H9 (cell line): ENCODE data around the gene CCDC149. TPM values are rescaled to one million over a fixed set of nuclear protein-coding genes. Genes with fewer than 3 reads are reported as not detected.

Experiments
- DNase-seq: peaks from one replicate; pipeline ENCODE4 v3.0.0-alpha.2; 2017
- H2AFZ ChIP-seq: one replicate; pipeline ENCODE4 v1.6.1; 2013; ENCODE audit warnings: mild to moderate bottlenecking, low read length, control low read depth, moderate library complexity
- H2AK5ac ChIP-seq: 2 replicates; pipeline ENCODE4 v1.6.1; 2013; ENCODE audit warnings: low read length, control low read depth, mixed read lengths; ENCODE audit not compliant: insufficient read length
- H2BK120ac ChIP-seq: one replicate; pipeline ENCODE4 v1.6.1; 2013; ENCODE audit warnings: low read depth, mild to moderate bottlenecking, low read length, control low read depth, inconsistent platforms; ENCODE audit not compliant: poor library complexity, severe bottlenecking
- H2BK12ac ChIP-seq: 2 replicates; pipeline ENCODE4 v1.6.1; 2013; ENCODE audit warnings: low read length, control low read depth, mixed read lengths, low read depth; ENCODE audit not compliant: insufficient read length
- H2BK15ac ChIP-seq: 2 replicates; pipeline ENCODE4 v1.6.1; 2013; ENCODE audit warnings: low read depth, low read length, control low read depth
- H2BK20ac ChIP-seq: one replicate; pipeline ENCODE4 v1.6.1; 2013; ENCODE audit warnings: low read depth, mild to moderate bottlenecking, low read length, control low read depth, inconsistent platforms; ENCODE audit not compliant: poor library complexity, severe bottlenecking
- H2BK5ac ChIP-seq: 2 replicates; pipeline ENCODE4 v1.6.1; 2013; ENCODE audit warnings: low read length, control low read depth, mixed read lengths; ENCODE audit not compliant: insufficient read length
- H3K14ac ChIP-seq: 2 replicates; pipeline ENCODE4 v1.6.1; 2013; ENCODE audit warnings: low read length, control low read depth; ENCODE audit not compliant: insufficient read depth
- H3K18ac ChIP-seq: 2 replicates; pipeline ENCODE4 v1.6.1; 2013; ENCODE audit warnings: low read depth, mild to moderate bottlenecking, mixed read lengths, low read length, control low read depth; ENCODE audit not compliant: insufficient read length
- H3K23ac ChIP-seq: 2 replicates; pipeline ENCODE4 v1.6.1; 2013; ENCODE audit warnings: low read length, control low read depth, mixed read lengths, low read depth; ENCODE audit not compliant: insufficient read length
- H3K23me2 ChIP-seq: 2 replicates; pipeline ENCODE4 v1.6.1; 2013; ENCODE audit warnings: low read depth, mild to moderate bottlenecking, mixed read lengths, low read length, control low read depth; ENCODE audit not compliant: insufficient read length, poor library complexity, severe bottlenecking
- H3K27ac ChIP-seq: 2 replicates; pipeline ENCODE4 v1.5.1; 2013; ENCODE audit warnings: low read length, control low read depth, mixed read lengths, low read depth; ENCODE audit not compliant: insufficient read length
- H3K27me3 ChIP-seq: 2 replicates; pipeline ENCODE4 v1.6.1; 2013; ENCODE audit warnings: low read length, control low read depth, inconsistent platforms; ENCODE audit not compliant: insufficient read depth
- H3K4ac ChIP-seq: 2 replicates; pipeline ENCODE4 v1.6.1; 2013; ENCODE audit warnings: low read depth, mild to moderate bottlenecking, control low read depth, inconsistent platforms, low read length, moderate library complexity
- H3K4me1 ChIP-seq: 2 replicates; pipeline ENCODE4 v1.6.1; 2013; ENCODE audit warnings: low read length, control low read depth, inconsistent platforms; ENCODE audit not compliant: insufficient read depth
- H3K4me2 ChIP-seq: 2 replicates; pipeline ENCODE4 v1.6.1; 2013; ENCODE audit warnings: low read length, control low read depth, mixed read lengths; ENCODE audit not compliant: insufficient read length, insufficient read depth
- H3K56ac ChIP-seq: 2 replicates; pipeline ENCODE4 v1.6.1; 2013; ENCODE audit warnings: low read depth, mild to moderate bottlenecking, mixed read lengths, low read length, control low read depth; ENCODE audit not compliant: insufficient read length
- H3K79me1 ChIP-seq: 2 replicates; pipeline ENCODE4 v1.6.1; 2013; ENCODE audit warnings: low read depth, mild to moderate bottlenecking, moderate library complexity, low read length, control low read depth, inconsistent platforms; ENCODE audit not compliant: insufficient read depth, poor library complexity, severe bottlenecking
- H3K79me2 ChIP-seq: 2 replicates; pipeline ENCODE4 v1.6.1; 2013; ENCODE audit warnings: low read length, control low read depth, inconsistent platforms; ENCODE audit not compliant: insufficient read depth
- H3K9ac ChIP-seq: 2 replicates; pipeline ENCODE4 v1.6.1; 2013; ENCODE audit warnings: low read length, control low read depth, mixed read lengths; ENCODE audit not compliant: insufficient read length; ENCODE audit errors: extremely low read depth
- H3K9me3 ChIP-seq: one replicate; pipeline ENCODE4 v1.6.1; 2013; ENCODE audit warnings: low read depth, low read length, inconsistent platforms; ENCODE audit not compliant: control insufficient read depth
- H3T11ph ChIP-seq: one replicate; pipeline ENCODE4 v1.6.1; 2013; ENCODE audit warnings: mild to moderate bottlenecking, low read length, control low read depth, inconsistent platforms
- H4K20me1 ChIP-seq: one replicate; pipeline ENCODE4 v1.6.1; 2013; ENCODE audit not compliant: control insufficient read depth, insufficient read length, insufficient read depth
- H4K5ac ChIP-seq: 2 replicates; pipeline ENCODE4 v1.6.1; 2013; ENCODE audit warnings: low read depth, mild to moderate bottlenecking, mixed read lengths, low read length, control low read depth; ENCODE audit not compliant: insufficient read length
- H4K8ac ChIP-seq: replicated peaks from 2 replicates; pipeline ENCODE4 v1.6.1; 2013; ENCODE audit warnings: low read length, control low read depth, mixed read lengths, low read depth; ENCODE audit not compliant: insufficient read length
- H4K91ac ChIP-seq: 2 replicates; pipeline ENCODE4 v1.6.1; 2013; ENCODE audit warnings: low read depth, mild to moderate bottlenecking, moderate library complexity, mixed read lengths, low read length, control low read depth; ENCODE audit not compliant: insufficient read length
- H3K27ac Mint-ChIP-seq, 3 experiments: 2 replicates in 2 of 3; 3 replicates in 1 of 3; pipeline ENCODE4 v1.8.0; 2020 to 2021; ENCODE audit warnings: mixed read lengths in 3 of 3, mild to moderate bottlenecking in 1 of 3, moderate library complexity in 1 of 3
- H3K27me3 Mint-ChIP-seq: 2 replicates; pipeline ENCODE4 v1.8.0; 2021; ENCODE audit warnings: low read depth, mild to moderate bottlenecking, moderate library complexity, mixed read lengths
- H3K36me3 Mint-ChIP-seq, 3 experiments: 2 replicates in 2 of 3; 3 replicates in 1 of 3; pipeline ENCODE4 v1.8.0; 2020 to 2021; ENCODE audit warnings: low read depth in 3 of 3, mixed read lengths in 3 of 3; ENCODE audit not compliant: insufficient read depth in 1 of 3
- H3K4me1 Mint-ChIP-seq, 2 experiments: 2 replicates each; pipeline ENCODE4 v1.8.0; 2020; ENCODE audit warnings: mixed read lengths in 2 of 2
- H3K4me3 Mint-ChIP-seq, 2 experiments: 2 replicates in 1 of 2; 3 replicates in 1 of 2; pipeline ENCODE4 v1.8.0; 2020 to 2021; ENCODE audit warnings: mild to moderate bottlenecking in 2 of 2, mixed read lengths in 2 of 2, moderate library complexity in 1 of 2
- H3K9me3 Mint-ChIP-seq, 2 experiments: 2 replicates in 1 of 2; 3 replicates in 1 of 2; pipeline ENCODE4 v1.8.0; 2020; ENCODE audit warnings: mild to moderate bottlenecking in 2 of 2, mixed read lengths in 2 of 2, moderate library complexity in 1 of 2
- WGBS: extraction: QIAGEN DNeasy Blood & Tissue Kit; methylation state at CpG from one replicate; pipeline ENCODE4 v1.1.7; 2013; ENCODE audit warnings: missing lambda C conversion rate, low lambda C conversion rate, mixed read lengths; ENCODE audit not compliant: insufficient read length; ENCODE audit errors: extremely low coverage; 5-methylcytosine and 5-hydroxymethylcytosine counted together
- total RNA-seq: library from RNA; stranded (reverse); gene quantifications from 2 replicates; pipeline ENCODE4 v1.2.1, GENCODE V29; 2021
- TF ChIP-seq, protein P1 (sequence below): fragments of 200-600 bp; sonication (generic); conservative IDR thresholded peaks from 3 replicates; pipeline ENCODE4 v1.8.0; 2021; ENCODE audit warnings: antibody characterized with exemption, mild to moderate bottlenecking

Gene CCDC149
- total RNA-seq, 1 experiment from 2014 or later = 4.5 TPM

DNA sequence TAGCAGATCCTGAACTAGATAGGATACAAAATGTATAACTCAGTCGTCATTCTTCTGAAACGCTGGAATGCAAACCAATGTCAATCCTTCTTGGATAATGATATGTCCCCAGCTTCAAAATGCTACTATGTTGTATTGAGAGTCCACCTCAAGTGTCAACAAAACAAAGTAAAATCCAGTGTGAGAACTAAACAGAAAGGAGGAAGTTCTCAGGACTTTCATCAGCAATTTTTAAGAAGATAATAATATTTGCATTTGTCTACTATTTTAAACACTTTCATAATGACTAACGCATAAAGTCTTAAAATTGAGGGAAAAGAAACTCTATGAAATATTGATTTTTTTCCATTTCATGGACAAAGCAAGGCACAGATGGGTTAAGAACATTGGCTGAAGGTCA, 81.2 kb downstream of the CCDC149 start:
- H3K4me1 ChIP-seq = no peaks in the 10 kb centered on the region
- H3K9me3 Mint-ChIP-seq = no peaks in the 10 kb centered on the region
- no peaks in the 10 kb centered on the region for H3K9me3 ChIP-seq
- DNase-seq = no peak
- H4K8ac ChIP-seq = no peak overlapping the region
- H2BK12ac ChIP-seq = no peak overlapping the region
- H2BK5ac ChIP-seq = no peak overlapping the region
- TF ChIP-seq, protein P1, sequence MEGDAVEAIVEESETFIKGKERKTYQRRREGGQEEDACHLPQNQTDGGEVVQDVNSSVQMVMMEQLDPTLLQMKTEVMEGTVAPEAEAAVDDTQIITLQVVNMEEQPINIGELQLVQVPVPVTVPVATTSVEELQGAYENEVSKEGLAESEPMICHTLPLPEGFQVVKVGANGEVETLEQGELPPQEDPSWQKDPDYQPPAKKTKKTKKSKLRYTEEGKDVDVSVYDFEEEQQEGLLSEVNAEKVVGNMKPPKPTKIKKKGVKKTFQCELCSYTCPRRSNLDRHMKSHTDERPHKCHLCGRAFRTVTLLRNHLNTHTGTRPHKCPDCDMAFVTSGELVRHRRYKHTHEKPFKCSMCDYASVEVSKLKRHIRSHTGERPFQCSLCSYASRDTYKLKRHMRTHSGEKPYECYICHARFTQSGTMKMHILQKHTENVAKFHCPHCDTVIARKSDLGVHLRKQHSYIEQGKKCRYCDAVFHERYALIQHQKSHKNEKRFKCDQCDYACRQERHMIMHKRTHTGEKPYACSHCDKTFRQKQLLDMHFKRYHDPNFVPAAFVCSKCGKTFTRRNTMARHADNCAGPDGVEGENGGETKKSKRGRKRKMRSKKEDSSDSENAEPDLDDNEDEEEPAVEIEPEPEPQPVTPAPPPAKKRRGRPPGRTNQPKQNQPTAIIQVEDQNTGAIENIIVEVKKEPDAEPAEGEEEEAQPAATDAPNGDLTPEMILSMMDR = no peak
- H3K79me1 ChIP-seq = no peaks in the 10 kb centered on the region
- no peak overlapping the region for H2BK20ac ChIP-seq
- no peak overlapping the region for H3K56ac ChIP-seq
- no peak overlapping the region for H2BK15ac ChIP-seq
- H3K27me3 Mint-ChIP-seq = no peaks in the 10 kb centered on the region; the same call in 1 of the 2 replicates
- no peak overlapping the region for H3K14ac ChIP-seq
- H2AK5ac ChIP-seq = no peak overlapping the region
- no peak overlapping the region for H2BK120ac ChIP-seq
- no peak overlapping the region for H3K9ac ChIP-seq
- H3K23me2 ChIP-seq = no peaks in the 10 kb centered on the region
- H3K18ac ChIP-seq = no peak overlapping the region
- no peak overlapping the region for H3K4me2 ChIP-seq
- H3K4ac ChIP-seq = no peak overlapping the region
- H2AFZ ChIP-seq = no peak overlapping the region
- H3K23ac ChIP-seq = no peak overlapping the region
- no peaks in the 10 kb centered on the region for H3K27me3 ChIP-seq
- H4K5ac ChIP-seq = no peak overlapping the region
- H3K27ac Mint-ChIP-seq = no peak overlapping the region
- WGBS = no CpG with 5 or more reads among the region's 3 CpGs
- no peaks in the 10 kb centered on the region for H3K4me1 Mint-ChIP-seq
- no peak overlapping the region for H3K27ac ChIP-seq
- H3K79me2 ChIP-seq = no peaks in the 10 kb centered on the region
- H4K20me1 ChIP-seq = no peaks in the 10 kb centered on the region
- H3T11ph ChIP-seq = no peak overlapping the region
- H4K91ac ChIP-seq = no peak overlapping the region
- H3K4me3 Mint-ChIP-seq = no peak overlapping the region
- H3K36me3 Mint-ChIP-seq = peaks cover 0 to 3% (median 0%) of the 10 kb centered on the region in 3 experiments; a peak in 1 of 7 replicates
